Measurements from ENCODE around the gene PLCXD3.

DNA sequence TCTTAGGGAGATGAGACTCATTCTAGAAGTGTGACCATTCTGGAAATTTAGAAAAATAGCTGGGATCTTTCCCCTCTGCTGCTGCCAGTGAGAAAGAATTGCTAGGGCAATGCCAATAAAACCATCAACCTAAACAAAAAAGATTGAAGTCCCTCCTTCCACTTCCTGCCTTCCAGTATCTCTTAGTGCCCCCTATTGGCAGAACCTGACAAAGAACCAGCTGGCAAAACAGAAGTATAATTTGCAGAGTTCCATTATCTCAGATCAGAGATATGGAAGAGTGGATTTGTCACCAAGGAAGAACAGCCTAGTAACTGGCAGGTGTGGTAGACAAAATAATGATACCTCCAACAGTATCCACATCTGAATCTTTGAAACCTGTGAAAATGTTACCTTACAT, 13.8 kb upstream of the PLCXD3 start:
- TF ChIP-seq, protein P1, sequence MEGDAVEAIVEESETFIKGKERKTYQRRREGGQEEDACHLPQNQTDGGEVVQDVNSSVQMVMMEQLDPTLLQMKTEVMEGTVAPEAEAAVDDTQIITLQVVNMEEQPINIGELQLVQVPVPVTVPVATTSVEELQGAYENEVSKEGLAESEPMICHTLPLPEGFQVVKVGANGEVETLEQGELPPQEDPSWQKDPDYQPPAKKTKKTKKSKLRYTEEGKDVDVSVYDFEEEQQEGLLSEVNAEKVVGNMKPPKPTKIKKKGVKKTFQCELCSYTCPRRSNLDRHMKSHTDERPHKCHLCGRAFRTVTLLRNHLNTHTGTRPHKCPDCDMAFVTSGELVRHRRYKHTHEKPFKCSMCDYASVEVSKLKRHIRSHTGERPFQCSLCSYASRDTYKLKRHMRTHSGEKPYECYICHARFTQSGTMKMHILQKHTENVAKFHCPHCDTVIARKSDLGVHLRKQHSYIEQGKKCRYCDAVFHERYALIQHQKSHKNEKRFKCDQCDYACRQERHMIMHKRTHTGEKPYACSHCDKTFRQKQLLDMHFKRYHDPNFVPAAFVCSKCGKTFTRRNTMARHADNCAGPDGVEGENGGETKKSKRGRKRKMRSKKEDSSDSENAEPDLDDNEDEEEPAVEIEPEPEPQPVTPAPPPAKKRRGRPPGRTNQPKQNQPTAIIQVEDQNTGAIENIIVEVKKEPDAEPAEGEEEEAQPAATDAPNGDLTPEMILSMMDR (IDR thresholded peaks at IDR 0.05) = no peak
- no peak for TF ChIP-seq POLR2A (IDR thresholded peaks at IDR 0.05)
